GM23248 (cell line): ENCODE measurements around the gene CADM1. TPM values are rescaled to one million over a fixed set of nuclear protein-coding genes. Genes with fewer than 3 reads are reported as not detected.

Experiments used
- DNase-seq: peaks from one replicate; pipeline ENCODE4 v3.0.0-alpha.2; 2015
- H2AFZ ChIP-seq: fragments of 200-600 bp; sonication (generic); 2 replicates; pipeline ENCODE4 v1.6.1; 2016; ENCODE audit warnings: antibody characterized with exemption
- H3F3A ChIP-seq: fragments of 200-600 bp; sonication (generic); 2 replicates; pipeline ENCODE4 v1.6.1; 2016; ENCODE audit warnings: mild to moderate bottlenecking, antibody characterized with exemption, mixed run types; ENCODE audit not compliant: insufficient read depth
- H3K27ac ChIP-seq: fragments of 200-600 bp; sonication (generic); 2 replicates; pipeline ENCODE4 v1.5.1; 2016; ENCODE audit warnings: mild to moderate bottlenecking
- H3K27me3 ChIP-seq: fragments of 200-600 bp; sonication (generic); replicated peaks from 2 replicates; pipeline ENCODE4 v1.6.1; 2016; ENCODE audit warnings: mild to moderate bottlenecking; ENCODE audit not compliant: insufficient read depth
- H3K36me3 ChIP-seq: fragments of 200-600 bp; sonication (generic); 2 replicates; pipeline ENCODE4 v1.6.1; 2016; ENCODE audit warnings: low read depth, mild to moderate bottlenecking
- H3K4me1 ChIP-seq: fragments of 200-600 bp; sonication (generic); 2 replicates; pipeline ENCODE4 v1.6.1; 2016; ENCODE audit warnings: mild to moderate bottlenecking; ENCODE audit not compliant: insufficient read depth
- H3K4me2 ChIP-seq: fragments of 200-600 bp; sonication (generic); one replicate; pipeline ENCODE4 v1.6.1; 2016; ENCODE audit warnings: mild to moderate bottlenecking; ENCODE audit not compliant: unreplicated experiment
- H3K4me3 ChIP-seq: fragments of 200-600 bp; sonication (generic); 2 replicates; pipeline ENCODE4 v1.5.1; 2016; ENCODE audit warnings: mild to moderate bottlenecking
- H3K79me2 ChIP-seq: fragments of 200-600 bp; sonication (generic); 2 replicates; pipeline ENCODE4 v1.6.1; 2016; ENCODE audit warnings: mild to moderate bottlenecking; ENCODE audit not compliant: insufficient read depth
- H3K9ac ChIP-seq: fragments of 200-600 bp; sonication (generic); 2 replicates; pipeline ENCODE4 v1.6.1; 2016; ENCODE audit warnings: mild to moderate bottlenecking
- H3K9me2 ChIP-seq: fragments of 200-600 bp; sonication (generic); 2 replicates; pipeline ENCODE4 v1.6.1; 2016; ENCODE audit warnings: mixed run types, mild to moderate bottlenecking, moderate library complexity; ENCODE audit not compliant: insufficient read depth
- H3K9me3 ChIP-seq: fragments of 200-600 bp; sonication (generic); one replicate; pipeline ENCODE4 v1.6.1; 2017; ENCODE audit warnings: low read depth
- H4K20me1 ChIP-seq: fragments of 200-600 bp; sonication (generic); 2 replicates; pipeline ENCODE4 v1.6.0; 2016; ENCODE audit not compliant: insufficient read depth
- EZH2 ChIP-seq: fragments of 200-600 bp; sonication (generic); IDR thresholded peaks from 2 replicates; pipeline ENCODE4 v1.6.1; 2018; ENCODE audit warnings: antibody characterized with exemption, mild to moderate bottlenecking; ENCODE audit not compliant: insufficient read depth, poor library complexity, severe bottlenecking
- EZH2phosphoT487 ChIP-seq: fragments of 200-600 bp; sonication (generic); IDR thresholded peaks from 2 replicates; pipeline ENCODE4 v1.6.1; 2018; ENCODE audit warnings: antibody characterized with exemption, moderate library complexity, mild to moderate bottlenecking, low read depth; ENCODE audit not compliant: insufficient read depth
- WGBS, 2 experiments: methylation state at CpG; one replicate each; pipeline ENCODE4 v1.1.6; 2015 to 2017; ENCODE audit warnings: low lambda C conversion rate in 2 of 2, low coverage in 1 of 2; ENCODE audit errors: missing lambda C conversion rate in 2 of 2; 5-methylcytosine and 5-hydroxymethylcytosine counted together
- in situ Hi-C: fragments of 300-500 bp; cut with MboI; formaldehyde crosslinking; loops from 2 replicates; pipeline ENCODE4 v1.15.0; 2020
- polyA plus RNA-seq: library from polyadenylated mRNA; unstranded; fragments of >200 nt; fragmentation: Nextera tagmentation; extraction: Ambion mirVana; gene quantifications from 2 replicates; pipeline ENCODE4 v1.2.1, GENCODE V29; 2016
- total RNA-seq: library from RNA; depleted of rRNA; stranded (reverse); fragments of >200 nt; shearing (Covaris generic); gene quantifications from 2 replicates; pipeline ENCODE4 v1.2.3, GENCODE V29; 2014

Gene CADM1
- total and polyA plus RNA-seq, 2 experiments from 2014 or later: 0.83 to 1.4 TPM

- Histone ChIP-seq H3K36me3 (no peaks in the 10 kb centered on the region), H3F3A (no peaks in the 10 kb centered on the region), H3K79me2 (no peaks in the 10 kb centered on the region), H3K4me3 (no peak overlapping the region), H3K9ac (no peak overlapping the region), H4K20me1 (no peaks in the 10 kb centered on the region), H3K27me3 (no peaks in the 10 kb centered on the region), H3K4me2 (no peak overlapping the region), H3K4me1 (no peaks in the 10 kb centered on the region), H2AFZ (no peak overlapping the region), H3K9me2 (no peaks in the 10 kb centered on the region), H3K27ac (no peak overlapping the region), H3K9me3 (no peaks in the 10 kb centered on the region)
- TF ChIP-seq EZH2phosphoT487: no peak
- no peak for TF ChIP-seq EZH2
- no peak for DNase-seq
- 24 to 26% methylated on average over 6 of the region's 6 CpGs for WGBS, 2 experiments
- in situ Hi-C loops: no loop called here
These were observed 82.1 kb downstream of the CADM1 start for GRCh38 chr11:115421992-115422689.

- TF ChIP-seq EZH2phosphoT487: no peak
- no peak for TF ChIP-seq EZH2
- H3K9ac ChIP-seq: no peak overlapping the region
- 15 to 19% methylated on average over 9 of the region's 9 CpGs for WGBS, 2 experiments
- H3K9me3 ChIP-seq: no peaks in the 10 kb centered on the region
- no peaks in the 10 kb centered on the region for H3K27me3 ChIP-seq
- no peaks in the 10 kb centered on the region for H3K9me2 ChIP-seq
- H3K79me2 ChIP-seq: no peaks in the 10 kb centered on the region
- no peaks in the 10 kb centered on the region for H3K36me3 ChIP-seq
- no peak overlapping the region for H3K27ac ChIP-seq
- H3K4me1 ChIP-seq: no peaks in the 10 kb centered on the region
- no peak overlapping the region for H2AFZ ChIP-seq
- no peak for DNase-seq
- H3K4me3 ChIP-seq: no peak overlapping the region
- H3K4me2 ChIP-seq: no peak overlapping the region
- H3F3A ChIP-seq: no peaks in the 10 kb centered on the region
- H4K20me1 ChIP-seq: no peaks in the 10 kb centered on the region
- in situ Hi-C loops: no loop called here
These were observed 82.7 kb downstream of the CADM1 start for GRCh38 chr11:115421352-115421991.

- no peaks in the 10 kb centered on the region for H3F3A ChIP-seq
- WGBS, 2 experiments: 22 to 26% methylated on average over 5 of the region's 5 CpGs
- no peak overlapping the region for H3K4me3 ChIP-seq
- in situ Hi-C loops: no loop called here
- no peaks in the 10 kb centered on the region for H3K9me2 ChIP-seq
- no peak for TF ChIP-seq EZH2
- TF ChIP-seq EZH2phosphoT487: no peak
- H3K79me2 ChIP-seq: no peaks in the 10 kb centered on the region
- DNase-seq: no peak
- H3K4me1 ChIP-seq: no peaks in the 10 kb centered on the region
- no peaks in the 10 kb centered on the region for H3K9me3 ChIP-seq
- H3K27me3 ChIP-seq: no peaks in the 10 kb centered on the region
- H4K20me1 ChIP-seq: no peaks in the 10 kb centered on the region
- H3K27ac ChIP-seq: no peak overlapping the region
- no peaks in the 10 kb centered on the region for H3K36me3 ChIP-seq
- no peak overlapping the region for H2AFZ ChIP-seq
- H3K9ac ChIP-seq: no peak overlapping the region
- H3K4me2 ChIP-seq: no peak overlapping the region
These were observed 83.7 kb downstream of the CADM1 start for GRCh38 chr11:115420505-115420904.

- in situ Hi-C loops: no loop called here
- H3K36me3 ChIP-seq: no peaks in the 10 kb centered on the region
- no peaks in the 10 kb centered on the region for H3K79me2 ChIP-seq
- no peaks in the 10 kb centered on the region for H4K20me1 ChIP-seq
- no peak overlapping the region for H3K9ac ChIP-seq
- no peaks in the 10 kb centered on the region for H3K4me1 ChIP-seq
- H3K4me2 ChIP-seq: no peak overlapping the region
- WGBS, 2 experiments: 7 to 10% methylated on average over 1 of the region's 1 CpG
- H3K4me3 ChIP-seq: no peak overlapping the region
- H3K9me3 ChIP-seq: no peaks in the 10 kb centered on the region
- no peak overlapping the region for H2AFZ ChIP-seq
- DNase-seq: no peak
- H3F3A ChIP-seq: no peaks in the 10 kb centered on the region
- no peaks in the 10 kb centered on the region for H3K27me3 ChIP-seq
- no peaks in the 10 kb centered on the region for H3K9me2 ChIP-seq
- no peak for TF ChIP-seq EZH2
- TF ChIP-seq EZH2phosphoT487: no peak
- no peak overlapping the region for H3K27ac ChIP-seq
These were observed 85.6 kb downstream of the CADM1 start for GRCh38 chr11:115418626-115419025.
